Vagina (tissue), 2 donors: ENCODE data around the gene GRIK2. TPM values are rescaled to one million over a fixed set of nuclear protein-coding genes. Genes with fewer than 3 reads are reported as not detected.

Source experiments
- DNase-seq, 2 donors: peaks; one replicate each; pipeline ENCODE4 v3.0.0-alpha.2; 2017; ENCODE audit errors: extremely low spot score in 2 of 2
- H3K27ac ChIP-seq: fragments of 200-600 bp; sonication (generic); one replicate; pipeline ENCODE4 v1.5.1; 2019
- H3K27me3 ChIP-seq: fragments of 200-600 bp; sonication (generic); one replicate; pipeline ENCODE4 v1.5.1; 2019
- H3K36me3 ChIP-seq, 2 donors: fragments of 200-600 bp; sonication (generic); one replicate each; pipeline ENCODE4 v1.5.1; 2017 to 2019
- H3K4me1 ChIP-seq: fragments of 200-600 bp; sonication (generic); one replicate; pipeline ENCODE4 v1.5.1; 2019
- H3K4me3 ChIP-seq, 2 donors: fragments of 200-600 bp; sonication (generic); 1 replicate in 1 of 2; 2 replicates in 1 of 2; pipeline ENCODE4 v1.5.1; 2016 to 2019
- H3K9me3 ChIP-seq: fragments of 200-600 bp; sonication (generic); one replicate; pipeline ENCODE4 v1.5.1; 2019
- CTCF ChIP-seq, 3 experiments: fragments of 450-650 bp in 2 of 3; fragments of 200-600 bp in 1 of 3; sonication (generic) in 1 of 3; IDR thresholded peaks; one replicate each; pipeline ENCODE4 v1.5.1; 2017 to 2019; ENCODE audit warnings: antibody characterized with exemption in 3 of 3, mild to moderate bottlenecking in 2 of 3, moderate library complexity in 2 of 3
- POLR2A ChIP-seq, 2 donors: fragments of 450-650 bp; IDR thresholded peaks; one replicate each; pipeline ENCODE4 v1.6.1; 2017; ENCODE audit warnings: antibody characterized with exemption in 2 of 2, mild to moderate bottlenecking in 2 of 2, moderate library complexity in 2 of 2
- POLR2AphosphoS5 ChIP-seq, 2 donors: sonication (generic); formaldehyde crosslinking; IDR thresholded peaks; one replicate each; pipeline ENCODE4 v1.9.0; 2017; ENCODE audit warnings: antibody characterized with exemption in 2 of 2, mild to moderate bottlenecking in 2 of 2, low read depth in 1 of 2; ENCODE audit not compliant: insufficient read depth in 1 of 2
- intact Hi-C: fragments of 100-400 bp; cut with DNase I; formaldehyde crosslinking; loops from one replicate; pipeline ENCODE4 v1.15.1; 2023
- total RNA-seq: library from RNA; depleted of rRNA; stranded (reverse); fragments of >200 nt; gene quantifications from one replicate; pipeline ENCODE4 v1.2.3, GENCODE V29; 2016

Gene GRIK2
- total RNA-seq, 1 donor from 2014 or later = 8.8 TPM

GRCh38 chr6:101760843-101761621 is 367.5 kb downstream of the GRIK2 start:
- intact Hi-C loops = no loop called here
- no peak overlapping the region for H3K27ac ChIP-seq
- TF ChIP-seq POLR2AphosphoS5 (IDR thresholded peaks at IDR 0.05; ENCODE audit: insufficient read depth in 1 of 2, low read depth in 1 of 2) (no peak), CTCF (IDR thresholded peaks at IDR 0.05) (no peak), POLR2A (IDR thresholded peaks at IDR 0.05) (no peak)
- DNase-seq = no peak
- no peak overlapping the region for H3K4me3 ChIP-seq
- no peaks in the 10 kb centered on the region for H3K36me3 ChIP-seq
- H3K4me1 ChIP-seq = no peaks in the 10 kb centered on the region
- no peaks in the 10 kb centered on the region for H3K27me3 ChIP-seq
- H3K9me3 ChIP-seq = no peaks in the 10 kb centered on the region

- DNase-seq = no peak
- intact Hi-C loops = no loop called here
- Histone ChIP-seq H3K27ac (no peak overlapping the region), H3K27me3 (no peaks in the 10 kb centered on the region), H3K36me3 (no peaks in the 10 kb centered on the region), H3K9me3 (no peaks in the 10 kb centered on the region), H3K4me1 (no peaks in the 10 kb centered on the region), H3K4me3 (no peak overlapping the region)
- TF ChIP-seq POLR2AphosphoS5 (IDR thresholded peaks at IDR 0.05; ENCODE audit: insufficient read depth in 1 of 2, low read depth in 1 of 2) (no peak), CTCF (IDR thresholded peaks at IDR 0.05) (no peak), POLR2A (IDR thresholded peaks at IDR 0.05) (no peak)
Measured at GRCh38 chr6:101762851-101763250, 369.3 kb downstream of the GRIK2 start.

DNA sequence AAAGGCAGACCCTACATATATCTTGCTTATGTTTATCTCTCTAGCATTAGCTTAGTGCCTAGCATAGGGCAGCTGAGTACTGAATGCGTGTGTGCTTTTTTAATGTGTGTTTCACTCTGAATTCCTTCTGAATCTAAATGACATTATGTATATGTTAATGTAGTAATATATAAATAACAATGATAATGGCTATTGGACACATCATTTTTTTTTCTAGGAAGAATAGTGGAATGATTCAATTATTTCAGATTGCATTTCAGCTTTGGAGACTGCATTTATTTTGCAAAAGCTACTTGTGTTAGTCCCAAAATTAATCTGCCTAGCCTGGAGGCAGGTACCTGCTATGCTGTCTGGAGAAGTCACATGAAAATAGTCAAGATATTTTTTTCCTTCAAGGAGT is 371.8 kb downstream of the GRIK2 start:
- Histone ChIP-seq H3K4me1 (no peaks in the 10 kb centered on the region), H3K27ac (no peak overlapping the region), H3K9me3 (no peaks in the 10 kb centered on the region), H3K36me3 (no peaks in the 10 kb centered on the region), H3K4me3 (no peak overlapping the region), H3K27me3 (no peaks in the 10 kb centered on the region)
- no peak for DNase-seq
- no peak for TF ChIP-seq POLR2A (IDR thresholded peaks at IDR 0.05)
- intact Hi-C loops = no loop called here

DNA sequence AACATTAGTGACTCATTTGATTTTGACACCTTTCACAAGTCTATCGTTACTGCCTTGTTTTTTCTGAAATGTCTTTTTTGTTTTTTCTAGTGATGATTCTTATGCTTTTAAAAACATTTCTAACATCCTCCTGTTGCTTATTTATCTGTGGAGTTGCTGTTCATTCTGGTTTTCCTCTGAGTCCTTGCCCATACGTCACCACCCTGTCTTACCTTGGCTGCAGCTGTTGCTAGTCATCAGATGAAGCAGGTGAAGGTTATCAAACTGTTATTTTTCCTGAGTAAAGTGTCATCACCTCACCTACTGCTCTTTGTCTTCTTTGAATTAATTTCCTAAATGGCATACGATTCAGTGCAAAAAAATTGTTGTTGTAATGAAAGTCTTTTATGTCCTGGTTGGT is 376.6 kb downstream of the GRIK2 start:
- no peak overlapping the region for H3K27ac ChIP-seq
- intact Hi-C loops = loop anchor here (10.0 kb wide), 1 partner anchor 1585 kb away; no protein-coding TSS in a partner anchor
- TF ChIP-seq POLR2A (IDR thresholded peaks at IDR 0.05) (no peak), POLR2AphosphoS5 (IDR thresholded peaks at IDR 0.05; ENCODE audit: insufficient read depth in 1 of 2, low read depth in 1 of 2) (no peak), CTCF (IDR thresholded peaks at IDR 0.05) (no peak)
- no peaks in the 10 kb centered on the region for H3K4me1 ChIP-seq
- H3K36me3 ChIP-seq = no peaks in the 10 kb centered on the region
- H3K27me3 ChIP-seq = no peaks in the 10 kb centered on the region
- DNase-seq = no peak
- H3K9me3 ChIP-seq = no peaks in the 10 kb centered on the region
- no peak overlapping the region for H3K4me3 ChIP-seq

DNA sequence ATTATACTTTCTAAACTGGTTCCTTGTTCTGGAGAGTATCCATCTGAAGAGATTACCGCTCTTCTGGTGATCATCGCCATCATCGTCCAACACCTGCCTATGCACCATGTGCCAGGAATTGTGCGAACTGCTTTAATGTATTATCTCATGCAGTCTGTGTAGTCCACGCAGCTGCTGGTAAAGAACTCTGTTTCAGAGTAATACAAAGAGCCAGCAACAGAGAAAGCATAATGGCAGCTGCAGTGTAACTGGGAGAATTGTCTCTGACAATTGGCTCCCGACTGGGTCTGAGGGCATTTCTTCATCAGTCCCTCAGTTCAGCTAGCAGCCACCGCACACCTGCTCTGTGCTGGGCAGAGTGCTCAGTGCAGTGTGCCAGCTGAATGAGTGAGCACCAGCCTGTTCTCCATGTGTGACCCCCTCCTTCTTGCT is 383.4 kb downstream of the GRIK2 start:
- Histone ChIP-seq H3K4me3 (no peak overlapping the region), H3K9me3 (no peaks in the 10 kb centered on the region), H3K27me3 (no peaks in the 10 kb centered on the region), H3K27ac (no peak overlapping the region), H3K36me3 (no peaks in the 10 kb centered on the region), H3K4me1 (no peaks in the 10 kb centered on the region)
- intact Hi-C loops = loop anchor here (10.0 kb wide), 1 partner anchor 1578 kb away; no protein-coding TSS in a partner anchor
- no peak for TF ChIP-seq POLR2A (IDR thresholded peaks at IDR 0.05)
- no peak for TF ChIP-seq CTCF (IDR thresholded peaks at IDR 0.05)
- TF ChIP-seq POLR2AphosphoS5 (IDR thresholded peaks at IDR 0.05; ENCODE audit: insufficient read depth in 1 of 2, low read depth in 1 of 2) = no peak
- DNase-seq = no peak
